ENCODE results near the gene RPL39. TPM values are rescaled to one million over a fixed set of nuclear protein-coding genes. Genes with fewer than 3 reads are reported as not detected.

The RPL39 gene
- total RNA-seq, 1 experiment from 2014 or later: 2,054 TPM

DNA sequence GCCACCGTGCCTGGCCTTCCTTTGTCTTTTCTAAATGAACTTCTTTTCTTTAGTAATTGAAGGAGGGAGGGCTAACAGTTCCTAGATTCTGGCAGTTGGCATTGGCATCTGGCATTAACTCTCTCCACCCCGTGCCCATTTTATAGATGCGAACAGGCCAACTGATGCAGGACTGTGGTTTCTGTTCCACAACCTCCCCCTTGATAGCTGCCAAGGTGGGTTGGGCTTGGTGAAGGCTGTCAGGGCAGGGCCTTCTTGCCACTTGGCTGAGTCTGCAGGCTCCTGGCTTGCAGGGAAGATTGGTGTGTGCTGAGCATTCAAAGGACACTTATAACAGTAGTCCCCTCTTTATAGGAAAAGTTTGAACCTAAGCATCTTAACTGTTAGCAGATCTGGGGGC is 28.7 kb downstream of the RPL39 start:
- H2BK20ac ChIP-seq (ENCODE audit: low read depth, low read length, poor library complexity, severe bottlenecking): no peak overlapping the region
- no peaks in the 10 kb centered on the region for H3K79me2 ChIP-seq (ENCODE audit: insufficient read depth, low read length)
- no peak overlapping the region for H2BK5ac ChIP-seq (ENCODE audit: insufficient read length, low read length)
- no peak overlapping the region for H2AK5ac ChIP-seq (ENCODE audit: insufficient read length, low read length)
- no peaks in the 10 kb centered on the region for H4K20me1 ChIP-seq (ENCODE audit: control insufficient read depth, insufficient read depth, insufficient read length)
- no peak overlapping the region for H2BK120ac ChIP-seq (ENCODE audit: low read depth, low read length, poor library complexity, severe bottlenecking)
- peaks cover 0 to 2% (median 0%) of the 10 kb centered on the region in 3 experiments; a peak in 5 of 7 replicates for H3K36me3 Mint-ChIP-seq (ENCODE audit: insufficient read depth in 1 of 3, low read depth in 3 of 3)
- WGBS (ENCODE audit: extremely low coverage, insufficient read length, low lambda C conversion rate): no CpG with 5 or more reads among the region's 3 CpGs
- H2BK12ac ChIP-seq (ENCODE audit: insufficient read length, low read depth, low read length): no peak overlapping the region
- DNase-seq: no peak
- H3K79me1 ChIP-seq (ENCODE audit: insufficient read depth, low read depth, low read length, poor library complexity, severe bottlenecking): no peaks in the 10 kb centered on the region
- H3K27ac Mint-ChIP-seq: peak overlapping the region in 1 of 3 experiments; percentile 36; a peak in 1 of 7 replicates
- peaks cover 9 to 16% of the 10 kb centered on the region in 2 experiments for H3K4me1 Mint-ChIP-seq
- H4K91ac ChIP-seq (ENCODE audit: insufficient read length, low read depth, low read length): no peak overlapping the region
- peaks cover 16% of the 10 kb centered on the region for H3K9me3 ChIP-seq (ENCODE audit: control insufficient read depth, low read depth, low read length)
- no peak for TF ChIP-seq CTCF (conservative IDR thresholded peaks at IDR 0.05)
- H3K9me3 Mint-ChIP-seq: peaks cover 61 to 62% of the 10 kb centered on the region in 2 experiments
- peaks cover 22% of the 10 kb centered on the region for H3K27me3 Mint-ChIP-seq (ENCODE audit: low read depth)
- H3K4me2 ChIP-seq (ENCODE audit: insufficient read depth, insufficient read length, low read length): no peak overlapping the region
- H4K5ac ChIP-seq (ENCODE audit: insufficient read length, low read depth, low read length): no peak overlapping the region
- H3K27ac ChIP-seq (ENCODE audit: insufficient read length, low read depth, low read length): no peak overlapping the region
- no peak overlapping the region for H3K9ac ChIP-seq (ENCODE audit: extremely low read depth, insufficient read length, low read length)
- H3K18ac ChIP-seq (ENCODE audit: insufficient read length, low read depth, low read length): no peak overlapping the region
- no peak overlapping the region for H2AFZ ChIP-seq (ENCODE audit: low read length)
- no peak overlapping the region for H3K4ac ChIP-seq (ENCODE audit: low read depth, low read length)
- H3K23me2 ChIP-seq (ENCODE audit: insufficient read length, low read depth, low read length, poor library complexity, severe bottlenecking): peaks cover 2% of the 10 kb centered on the region
- no peak overlapping the region for H2BK15ac ChIP-seq (ENCODE audit: low read depth, low read length)
- no peaks in the 10 kb centered on the region for H3K4me1 ChIP-seq (ENCODE audit: insufficient read depth, low read length)
- no peak overlapping the region for H3K56ac ChIP-seq (ENCODE audit: insufficient read length, low read depth, low read length)
- H4K8ac ChIP-seq (replicated peaks; ENCODE audit: insufficient read length, low read depth, low read length): no peak overlapping the region
- H3K14ac ChIP-seq (ENCODE audit: insufficient read depth, low read length): no peak overlapping the region
- H3K27me3 ChIP-seq (ENCODE audit: insufficient read depth, low read length): no peaks in the 10 kb centered on the region; the same call in 1 of the 2 replicates
- H3K4me3 Mint-ChIP-seq: no peak overlapping the region
- no peak overlapping the region for H3T11ph ChIP-seq (ENCODE audit: low read length)
- H3K23ac ChIP-seq (ENCODE audit: insufficient read length, low read depth, low read length): no peak overlapping the region

Data from H9 (cell line).